DMS 273 (cell line): ENCODE results near the gene SPATA13.
"Not testable (repeated sequence)": the region's sequence is repeated elsewhere in the genome, so short reads cannot be mapped to it uniquely, and the experiment has no call there.

ENCODE experiments used
- DNase-seq: peaks from one replicate; lab custom pipeline; 2025; ENCODE audit not compliant: unreplicated experiment; lab: John Stamatoyannopoulos, UW

SPATA13 gene

GRCh38 chr13:24160458-24161009 lies at the start of gene SPATA13:
Gene SPATA13, plus strand, starts transcription at chr13:24160720. Its CDS starts 62,210 bp downstream, at chr13:24222930.
- DNase-seq: peak; percentile 93

- no peak for DNase-seq
Observed at GRCh38 chr13:24112791-24113190, 47.7 kb upstream of the SPATA13 start.

- no peak for DNase-seq
Observed at GRCh38 chr13:24115671-24116070, 44.8 kb upstream of the SPATA13 start.

GRCh38 chr13:24116131-24116530 lies 44.4 kb upstream of the SPATA13 start:
- DNase-seq: peak; percentile 2

- no peak for DNase-seq
Observed at GRCh38 chr13:24118576-24118975, 41.9 kb upstream of the SPATA13 start.

- DNase-seq: no peak
Observed at GRCh38 chr13:24119626-24120508, 40.7 kb upstream of the SPATA13 start.

- not testable (repeated sequence) for DNase-seq
Observed at GRCh38 chr13:24122045-24122444, 38.5 kb upstream of the SPATA13 start.

GRCh38 chr13:24122569-24122968 lies 38.0 kb upstream of the SPATA13 start:
- no peak for DNase-seq

- DNase-seq: no peak
Observed at GRCh38 chr13:24123761-24124160, 36.8 kb upstream of the SPATA13 start.

GRCh38 chr13:24124789-24125476 lies 35.6 kb upstream of the SPATA13 start:
- DNase-seq: no peak

GRCh38 chr13:24127116-24127631 lies 33.3 kb upstream of the SPATA13 start:
- no peak for DNase-seq

GRCh38 chr13:24128112-24128511 lies 32.4 kb upstream of the SPATA13 start:
- DNase-seq: no peak

- DNase-seq: no peak
Observed at GRCh38 chr13:24128962-24129361, 31.6 kb upstream of the SPATA13 start.

- DNase-seq: no peak
Observed at GRCh38 chr13:24129914-24130774, 30.4 kb upstream of the SPATA13 start.

- DNase-seq: peak; percentile 3
Observed at GRCh38 chr13:24131749-24132148, 28.8 kb upstream of the SPATA13 start.

GRCh38 chr13:24133021-24133795 lies 27.3 kb upstream of the SPATA13 start:
- DNase-seq: no peak

GRCh38 chr13:24134231-24134630 lies 26.3 kb upstream of the SPATA13 start:
- DNase-seq: peak; percentile 61

- peak; percentile 28 for DNase-seq
Observed at GRCh38 chr13:24134757-24135156, 25.8 kb upstream of the SPATA13 start.

- no peak for DNase-seq
Observed at GRCh38 chr13:24135674-24136300, 24.7 kb upstream of the SPATA13 start.
